Activated naive CD8-positive, alpha-beta T cell treated with anti-CD3 and anti-CD28 coated beads, Interleukin-2, amount 10 ng/mL, durations not matched to agents 7 days and 5 days (primary cell): ENCODE measurements around the gene HSBP1L1. TPM values are rescaled to one million over a fixed set of nuclear protein-coding genes. Genes with fewer than 3 reads are reported as not detected.

Experiments used
- ATAC-seq: fragments of 150-1000 bp; cut with Tn5 transposase; one replicate; pipeline ENCODE4 v1.10.0; 2021; ENCODE audit warnings: low read depth, moderate library complexity
- POLR2A ChIA-PET: fragments of 350-600 bp; sonication (Branson Sonifier 250); formaldehyde crosslinking; loops from one replicate; lab custom pipeline; 2021; ENCODE audit warnings: antibody characterized with exemption; lab: Charles Lee
- DNase-seq: peaks from one replicate; pipeline ENCODE4 v3.0.0; 2021
- H3K27ac Mint-ChIP-seq: one replicate; pipeline ENCODE4 v1.8.0; 2022; ENCODE audit warnings: mild to moderate bottlenecking, mixed read lengths
- H3K27me3 Mint-ChIP-seq: one replicate; pipeline ENCODE4 v1.8.0; 2022; ENCODE audit warnings: mild to moderate bottlenecking, moderate library complexity, mixed read lengths
- H3K36me3 Mint-ChIP-seq: one replicate; pipeline ENCODE4 v1.8.0; 2021; ENCODE audit warnings: mild to moderate bottlenecking, mixed read lengths
- H3K4me1 Mint-ChIP-seq: one replicate; pipeline ENCODE4 v1.8.0; 2021; ENCODE audit warnings: mixed read lengths
- H3K4me3 Mint-ChIP-seq: one replicate; pipeline ENCODE4 v1.8.0; 2022; ENCODE audit warnings: mild to moderate bottlenecking, moderate library complexity, mixed read lengths
- H3K9me3 Mint-ChIP-seq: one replicate; pipeline ENCODE4 v1.8.0; 2021; ENCODE audit warnings: mixed read lengths
- total RNA-seq, 2 experiments: library from RNA; stranded (reverse); gene quantifications; one replicate each; pipeline ENCODE4 v1.2.3, GENCODE V29; 2021

HSBP1L1 gene
- total RNA-seq, 2 experiments from 2014 or later, result 14.0 to 18.0 TPM

DNA sequence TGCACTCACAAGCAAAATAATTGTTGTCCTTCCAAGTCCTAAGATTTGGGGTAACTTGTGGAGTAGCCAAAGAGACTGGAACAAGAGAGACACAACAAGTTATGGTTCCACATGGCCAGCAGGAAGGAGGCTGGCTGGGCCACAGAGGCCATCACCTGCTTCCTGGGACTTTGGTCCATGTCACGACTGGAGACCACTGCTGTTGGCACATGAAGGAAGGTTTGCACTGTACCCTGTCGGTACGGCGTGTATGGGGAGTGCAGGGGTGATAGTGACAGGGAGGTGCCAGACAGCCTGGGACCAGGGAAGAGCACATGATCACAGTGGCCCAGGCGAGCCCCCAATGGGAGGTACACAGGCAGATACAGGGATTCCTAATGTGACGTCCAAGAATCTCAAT, 28.5 kb upstream of the HSBP1L1 start:
- H3K4me3 Mint-ChIP-seq, result no peak overlapping the region
- peaks cover 89% of the 10 kb centered on the region for H3K36me3 Mint-ChIP-seq
- peaks cover 21% of the 10 kb centered on the region for H3K9me3 Mint-ChIP-seq
- DNase-seq (peak; percentile 2), ATAC-seq (no peak)
- POLR2A ChIA-PET, result no interaction called here
- H3K27ac Mint-ChIP-seq, result no peak overlapping the region
- no peaks in the 10 kb centered on the region for H3K4me1 Mint-ChIP-seq
- H3K27me3 Mint-ChIP-seq, result no peaks in the 10 kb centered on the region

DNA sequence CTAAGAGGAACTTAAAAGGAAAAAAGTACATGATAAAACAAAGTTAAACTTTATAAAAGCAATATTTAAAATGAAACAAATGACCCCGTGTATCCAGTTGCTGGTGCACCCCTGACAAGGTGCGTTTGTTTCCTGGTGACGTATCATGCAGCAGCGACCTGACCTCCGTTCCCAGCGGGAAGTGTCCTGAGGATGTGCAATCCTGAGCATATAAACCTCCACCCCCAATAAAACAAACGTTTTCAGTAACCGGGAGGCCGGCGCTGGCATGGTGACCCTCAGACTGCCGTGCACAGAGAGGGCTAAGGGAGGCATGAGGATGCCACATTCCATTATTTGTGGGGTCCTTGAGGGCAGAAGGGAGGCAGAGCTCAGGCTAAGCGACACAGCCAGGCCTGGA, 27.8 kb upstream of the HSBP1L1 start:
- no peak for ATAC-seq
- no peaks in the 10 kb centered on the region for H3K4me1 Mint-ChIP-seq
- H3K4me3 Mint-ChIP-seq, result no peak overlapping the region
- no peaks in the 10 kb centered on the region for H3K27me3 Mint-ChIP-seq
- H3K9me3 Mint-ChIP-seq, result peaks cover 18% of the 10 kb centered on the region
- peak; percentile 4 for DNase-seq
- POLR2A ChIA-PET, result no interaction called here
- peaks cover 83% of the 10 kb centered on the region for H3K36me3 Mint-ChIP-seq
- no peak overlapping the region for H3K27ac Mint-ChIP-seq

DNA sequence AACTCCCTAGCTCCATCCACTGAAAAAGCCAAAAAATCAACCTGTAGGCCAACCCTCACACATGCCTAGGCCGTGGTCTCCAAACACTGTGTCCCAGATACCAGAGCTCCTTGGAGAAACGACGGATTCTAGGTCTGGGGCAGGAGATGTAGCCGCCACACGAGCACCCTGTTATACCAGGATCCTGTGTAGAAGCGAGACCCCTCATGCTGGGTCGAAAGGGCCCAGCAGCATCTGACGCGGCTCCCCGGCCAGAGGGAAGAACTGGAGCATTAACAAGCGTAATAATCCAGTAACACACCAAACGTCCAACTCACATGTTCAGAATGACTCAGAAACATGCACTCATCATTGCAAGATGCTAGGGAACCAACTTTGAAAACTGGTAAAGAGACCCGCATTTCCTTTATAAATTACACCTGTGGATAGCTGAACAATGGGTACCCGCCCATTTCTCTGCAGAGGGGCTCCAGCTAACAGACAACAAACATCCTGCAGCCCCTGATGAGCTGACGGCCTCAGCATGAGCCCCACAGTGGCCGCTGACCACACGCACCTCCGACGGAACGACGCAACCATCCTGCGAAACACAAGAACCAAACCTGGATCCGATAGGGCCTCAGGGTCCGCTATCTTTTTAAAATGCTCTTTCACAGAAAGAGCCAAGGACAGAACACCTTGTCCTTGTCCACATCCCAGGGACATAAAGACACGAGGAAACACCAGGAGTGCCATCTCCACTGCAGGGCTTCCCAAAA, 27.2 kb upstream of the HSBP1L1 start:
- Mint-ChIP-seq H3K27me3 (no peaks in the 10 kb centered on the region), H3K36me3 (peaks cover 80% of the 10 kb centered on the region), H3K4me1 (no peaks in the 10 kb centered on the region), H3K9me3 (peaks cover 14% of the 10 kb centered on the region), H3K4me3 (no peak overlapping the region), H3K27ac (no peak overlapping the region)
- DNase-seq, result no peak
- no peak for ATAC-seq
- POLR2A ChIA-PET, result no interaction called here

DNA sequence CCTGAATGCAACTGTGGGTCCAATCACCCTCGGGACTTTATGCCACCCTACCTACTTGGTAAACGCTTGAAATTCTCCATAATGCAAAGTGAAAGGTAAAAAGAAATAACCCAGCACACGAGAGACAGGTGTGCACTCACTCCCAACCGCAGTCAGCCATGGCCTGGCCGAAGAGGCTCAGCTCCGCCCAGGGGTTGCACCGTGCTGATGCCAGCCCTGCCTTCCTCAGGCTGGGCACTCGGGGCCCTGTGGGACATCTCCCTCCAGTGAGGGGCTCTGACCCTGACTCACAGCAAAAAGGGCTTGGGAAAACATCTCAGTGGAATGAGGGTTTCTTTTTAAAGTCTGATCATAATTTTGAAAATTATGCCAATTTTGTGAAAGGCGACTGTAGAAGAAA, 26.2 kb upstream of the HSBP1L1 start:
- H3K4me3 Mint-ChIP-seq, result no peak overlapping the region
- no peaks in the 10 kb centered on the region for H3K27me3 Mint-ChIP-seq
- no peaks in the 10 kb centered on the region for H3K4me1 Mint-ChIP-seq
- peaks cover 9% of the 10 kb centered on the region for H3K9me3 Mint-ChIP-seq
- peaks cover 71% of the 10 kb centered on the region for H3K36me3 Mint-ChIP-seq
- no peak for ATAC-seq
- H3K27ac Mint-ChIP-seq, result no peak overlapping the region
- peak; percentile 7 for DNase-seq
- POLR2A ChIA-PET, result no interaction called here

DNA sequence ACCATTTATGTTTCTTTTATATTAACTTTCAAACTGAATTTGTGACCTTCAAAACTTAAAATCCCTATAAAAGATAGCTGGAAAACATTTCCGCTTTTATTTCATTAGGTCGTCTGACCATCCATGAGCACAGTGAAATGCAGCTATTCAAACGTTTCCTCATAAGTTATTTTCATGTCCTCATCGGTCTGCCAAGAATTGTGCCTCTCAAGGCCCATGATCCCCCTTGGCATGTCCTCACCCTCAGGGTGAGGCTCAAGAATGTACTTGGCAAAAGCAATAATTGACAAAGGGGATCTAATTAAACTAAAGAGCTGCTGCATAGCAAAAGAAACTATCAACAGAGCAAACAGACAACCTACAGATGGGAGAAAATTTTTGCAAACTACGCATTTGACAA, 25.3 kb upstream of the HSBP1L1 start:
- no peaks in the 10 kb centered on the region for H3K27me3 Mint-ChIP-seq
- no peak for ATAC-seq
- no peak overlapping the region for H3K4me3 Mint-ChIP-seq
- POLR2A ChIA-PET, result no interaction called here
- H3K27ac Mint-ChIP-seq, result no peak overlapping the region
- H3K4me1 Mint-ChIP-seq, result peaks cover 2% of the 10 kb centered on the region
- DNase-seq, result no peak
- peaks cover 7% of the 10 kb centered on the region for H3K9me3 Mint-ChIP-seq
- peaks cover 64% of the 10 kb centered on the region for H3K36me3 Mint-ChIP-seq

DNA sequence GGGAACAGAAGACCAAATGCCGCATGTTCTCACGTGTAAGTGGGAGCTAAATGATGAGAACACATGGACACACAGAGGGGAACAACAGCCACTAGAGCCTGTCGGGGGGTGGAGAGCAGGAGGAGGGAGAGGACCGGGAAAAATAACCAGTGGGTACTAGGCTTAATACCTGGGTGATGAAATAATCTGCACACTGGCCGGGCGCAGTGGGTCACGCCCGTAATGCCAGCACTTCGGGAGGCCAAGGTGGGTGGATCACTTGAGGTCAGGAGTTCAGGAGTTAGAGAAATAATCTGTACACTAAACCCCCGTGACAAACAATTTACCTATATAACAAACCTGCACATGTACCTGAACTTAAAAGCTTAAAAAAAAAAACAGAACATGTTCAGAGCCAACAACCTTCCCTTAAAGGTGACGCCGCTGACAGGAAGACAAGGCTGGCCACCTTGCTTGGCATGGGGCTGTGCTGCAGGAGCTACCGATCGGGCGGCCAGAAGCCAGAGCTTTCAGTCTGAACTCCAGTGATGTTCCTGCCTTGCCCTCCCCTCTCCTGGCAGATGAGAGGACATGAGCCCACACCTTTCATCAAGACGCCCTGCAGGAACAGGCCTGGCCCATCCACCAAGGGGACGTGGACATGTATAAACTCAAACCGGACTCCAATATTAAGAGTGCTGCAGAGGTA, 24.2 kb upstream of the HSBP1L1 start:
- Mint-ChIP-seq H3K36me3 (peaks cover 52% of the 10 kb centered on the region), H3K4me3 (no peak overlapping the region), H3K4me1 (peaks cover 12% of the 10 kb centered on the region), H3K27ac (no peak overlapping the region), H3K9me3 (peaks cover 3% of the 10 kb centered on the region), H3K27me3 (no peaks in the 10 kb centered on the region)
- POLR2A ChIA-PET, result interaction anchor here (1.1 kb wide), 1 partner anchor 42 kb away, joined by 3 read pairs; no protein-coding TSS in a partner anchor
- no peak for ATAC-seq
- DNase-seq, result peak; percentile 9

DNA sequence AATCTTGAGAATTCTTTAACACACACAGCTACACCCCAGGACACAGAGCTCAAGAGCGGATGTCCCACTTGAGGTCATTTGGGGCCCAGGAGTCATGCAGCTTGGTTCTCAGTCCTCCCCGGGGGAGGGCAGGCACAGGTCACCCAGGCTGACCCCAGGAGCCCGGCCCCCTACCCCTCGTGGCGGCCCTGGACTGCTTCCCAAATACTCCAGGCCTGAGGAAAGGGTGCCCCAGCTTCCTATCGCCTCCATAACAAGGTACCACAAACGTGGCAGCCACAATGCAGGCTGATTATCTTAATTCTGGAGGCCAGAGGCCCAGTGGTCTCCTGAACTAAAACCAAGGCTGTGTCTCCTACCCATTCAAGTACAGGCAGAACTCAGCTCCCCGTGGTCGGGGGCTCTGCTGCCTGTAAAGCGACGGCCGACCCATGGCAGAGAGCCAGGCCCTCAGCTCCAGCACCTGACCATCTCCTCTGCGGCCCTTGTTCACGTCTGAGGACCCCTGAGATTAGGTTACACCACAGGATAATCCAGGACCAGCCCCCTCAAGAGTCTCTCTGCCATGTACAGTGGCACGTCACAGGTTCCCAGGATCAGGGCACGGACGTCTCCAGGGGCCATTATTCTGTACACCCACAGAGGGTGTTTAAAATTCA, 23.5 kb upstream of the HSBP1L1 start:
- H3K4me3 Mint-ChIP-seq, result no peak overlapping the region
- peak; percentile 17 for DNase-seq
- peaks cover 14% of the 10 kb centered on the region for H3K4me1 Mint-ChIP-seq
- no peak for ATAC-seq
- no peaks in the 10 kb centered on the region for H3K9me3 Mint-ChIP-seq
- H3K36me3 Mint-ChIP-seq, result peaks cover 45% of the 10 kb centered on the region
- POLR2A ChIA-PET, result interaction anchor here (1.1 kb wide), 1 partner anchor 42 kb away, joined by 3 read pairs; no protein-coding TSS in a partner anchor
- no peaks in the 10 kb centered on the region for H3K27me3 Mint-ChIP-seq
- H3K27ac Mint-ChIP-seq, result no peak overlapping the region

DNA sequence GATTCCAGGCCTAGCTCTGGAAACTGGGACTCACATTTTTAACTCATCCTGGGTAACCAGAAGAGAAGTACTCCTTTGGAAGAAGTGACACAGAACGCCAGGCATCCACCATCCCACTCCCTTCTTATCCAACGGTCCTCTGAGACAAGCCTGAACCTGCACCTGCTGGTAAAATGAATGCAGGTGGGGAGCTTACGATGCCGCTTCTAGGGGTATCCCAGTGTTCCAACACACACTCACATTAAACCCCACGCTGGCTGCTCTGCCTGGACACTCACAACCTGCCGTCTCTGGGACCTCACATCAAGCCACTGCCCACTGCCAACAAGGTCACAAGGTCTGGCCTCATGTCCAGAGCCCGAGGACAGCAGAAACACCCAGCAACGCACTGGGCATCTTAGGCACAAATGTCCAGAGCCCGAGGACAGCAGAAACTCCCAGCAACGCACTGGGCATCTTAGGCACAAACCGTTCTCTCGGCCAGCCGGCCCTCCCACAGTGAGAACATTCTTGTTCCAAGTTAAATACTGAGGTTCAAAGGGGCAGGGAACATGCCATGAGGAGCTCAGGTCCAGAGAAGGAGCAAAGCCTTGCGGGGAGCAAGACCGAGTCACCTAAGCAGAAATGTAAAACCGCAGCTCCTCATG, 22.8 kb upstream of the HSBP1L1 start:
- H3K4me3 Mint-ChIP-seq, result no peak overlapping the region
- POLR2A ChIA-PET, result no interaction called here
- ATAC-seq (no peak), DNase-seq (peak; percentile 15)
- no peaks in the 10 kb centered on the region for H3K27me3 Mint-ChIP-seq
- no peaks in the 10 kb centered on the region for H3K9me3 Mint-ChIP-seq
- peaks cover 39% of the 10 kb centered on the region for H3K36me3 Mint-ChIP-seq
- peaks cover 16% of the 10 kb centered on the region for H3K4me1 Mint-ChIP-seq
- H3K27ac Mint-ChIP-seq, result no peak overlapping the region

DNA sequence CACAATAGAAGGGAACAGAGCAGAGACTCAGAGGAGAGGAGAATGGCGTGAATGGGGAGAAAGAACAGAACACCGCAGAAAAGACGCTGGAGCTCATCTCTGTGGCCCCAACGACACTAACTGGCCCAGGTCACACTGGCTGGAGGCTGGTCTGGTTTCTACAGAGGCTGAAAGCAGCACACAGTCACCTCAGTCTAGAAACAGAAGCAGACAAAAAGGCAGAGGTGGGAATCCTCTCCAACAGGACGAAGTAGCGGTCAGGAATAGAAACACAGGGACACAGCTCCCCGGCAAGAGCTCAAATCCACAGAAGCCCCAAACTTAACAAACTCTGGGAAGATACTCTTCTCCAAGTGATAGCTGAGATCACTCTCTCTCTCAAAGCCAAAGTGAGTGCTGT, 22.2 kb upstream of the HSBP1L1 start:
- Mint-ChIP-seq H3K27ac (peak overlapping the region; percentile 2), H3K4me3 (no peak overlapping the region), H3K27me3 (no peaks in the 10 kb centered on the region), H3K4me1 (peaks cover 16% of the 10 kb centered on the region), H3K36me3 (peaks cover 34% of the 10 kb centered on the region), H3K9me3 (no peaks in the 10 kb centered on the region)
- DNase-seq, result no peak
- ATAC-seq, result no peak
- POLR2A ChIA-PET, result no interaction called here

DNA sequence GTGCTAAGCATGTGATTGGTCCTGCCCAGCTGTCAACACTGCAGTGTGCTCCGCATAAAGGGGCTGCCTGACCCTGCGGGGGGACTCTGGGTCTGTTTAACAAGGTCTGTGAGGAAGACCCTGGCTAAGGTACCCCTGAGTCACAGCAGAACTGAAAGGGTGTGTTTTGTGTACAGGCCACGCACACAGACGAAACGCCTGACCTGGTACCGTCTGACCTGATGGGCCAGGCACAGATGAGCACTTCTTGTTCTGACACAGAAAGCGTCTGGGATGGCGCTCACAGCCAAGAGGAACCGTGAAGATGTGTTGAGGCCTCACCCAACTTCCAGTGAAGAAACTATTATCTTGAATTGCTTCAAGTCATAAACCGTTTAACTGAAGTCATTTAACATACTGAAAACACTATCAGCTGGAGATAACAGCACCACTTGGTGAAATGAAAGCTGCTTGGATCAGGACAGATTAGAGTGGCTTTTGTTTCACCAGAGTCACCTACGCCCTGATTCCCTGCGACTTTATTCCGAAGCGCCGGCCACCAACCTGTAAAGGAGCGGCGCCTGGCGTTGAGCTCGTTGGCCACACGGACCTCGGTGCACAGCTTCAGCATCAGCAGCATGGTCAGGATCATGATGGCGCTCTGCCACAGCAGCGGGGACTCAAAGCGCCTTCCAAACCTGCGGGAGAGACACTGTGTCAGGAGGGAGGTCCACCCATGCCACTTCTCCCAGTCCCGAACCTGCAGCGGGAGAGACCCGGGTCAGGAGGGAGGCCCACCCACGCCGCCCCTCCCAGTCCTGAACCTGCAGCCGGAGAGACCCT, 21.4 kb upstream of the HSBP1L1 start:
- POLR2A ChIA-PET, result no interaction called here
- Mint-ChIP-seq H3K4me1 (peaks cover 16% of the 10 kb centered on the region), H3K9me3 (no peaks in the 10 kb centered on the region), H3K4me3 (no peak overlapping the region), H3K36me3 (peaks cover 26% of the 10 kb centered on the region), H3K27ac (no peak overlapping the region), H3K27me3 (no peaks in the 10 kb centered on the region)
- ATAC-seq, result no peak
- DNase-seq, result peak; percentile 16

DNA sequence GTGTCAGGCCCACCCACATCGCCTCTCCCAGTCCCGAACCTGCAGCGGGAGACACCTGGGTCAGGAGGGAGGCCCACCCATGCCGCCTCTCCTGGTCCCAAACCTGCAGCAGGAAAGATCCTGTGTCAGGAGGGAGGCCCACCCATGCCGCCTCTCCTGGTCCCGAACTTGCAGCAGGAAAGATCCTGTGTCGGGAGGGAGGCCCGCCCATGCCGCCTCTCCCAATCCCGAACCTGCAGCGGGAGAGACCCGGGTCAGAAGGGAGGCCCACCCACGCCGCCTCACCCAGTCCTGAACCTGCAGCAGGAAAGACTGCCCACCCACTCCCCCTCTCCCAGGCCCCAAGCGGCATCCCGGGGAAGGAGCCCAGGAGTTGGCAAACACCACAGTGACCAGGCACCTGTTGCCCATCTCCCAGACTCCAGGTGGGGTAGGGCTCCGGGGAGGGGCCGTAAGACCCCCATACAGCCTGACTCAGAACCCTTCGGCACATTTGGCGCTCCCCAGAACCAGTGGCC, 20.8 kb upstream of the HSBP1L1 start:
- Mint-ChIP-seq H3K27ac (no peak overlapping the region), H3K36me3 (peaks cover 20% of the 10 kb centered on the region), H3K27me3 (no peaks in the 10 kb centered on the region), H3K4me3 (peak overlapping the region; percentile 44), H3K9me3 (no peaks in the 10 kb centered on the region), H3K4me1 (peaks cover 16% of the 10 kb centered on the region)
- DNase-seq (no peak), ATAC-seq (no peak)
- POLR2A ChIA-PET, result interaction anchor here (1.1 kb wide), 1 partner anchor 538 kb away, joined by 3 read pairs; no protein-coding TSS in a partner anchor

DNA sequence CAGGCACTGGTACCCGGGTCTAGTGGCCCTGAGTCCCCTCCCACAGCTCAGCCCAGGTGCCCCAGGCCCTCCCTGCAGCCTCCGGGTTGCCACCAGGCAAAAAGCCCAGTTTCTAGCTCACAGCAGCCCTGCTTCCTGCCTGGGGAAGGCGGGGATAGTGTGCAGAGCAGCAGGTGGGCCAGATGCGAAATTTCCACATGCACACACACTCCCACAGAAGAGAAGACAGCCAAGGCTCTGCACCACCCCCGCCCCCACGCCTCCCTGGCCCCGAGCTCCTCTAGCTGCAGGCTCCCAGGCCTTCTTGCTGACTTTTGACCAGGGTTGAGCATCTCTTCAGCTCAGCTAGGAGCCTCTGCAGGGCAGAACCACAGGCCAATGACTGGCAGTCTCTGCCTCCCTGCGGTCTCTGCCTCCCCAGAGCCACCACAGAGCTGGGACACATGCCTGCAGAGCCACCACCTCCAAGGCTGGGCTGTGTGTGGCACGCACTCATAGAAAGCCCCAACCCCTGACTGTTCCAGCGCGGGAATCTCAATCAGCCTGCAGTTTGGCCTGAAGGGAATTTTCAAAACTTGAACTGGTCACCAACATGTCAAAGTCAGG, 20.2 kb upstream of the HSBP1L1 start:
- DNase-seq, result peak; percentile 54

More for the DNA sequence above, 20.2 kb upstream of the HSBP1L1 start:
- H3K36me3 Mint-ChIP-seq, result peaks cover 16% of the 10 kb centered on the region
- H3K4me1 Mint-ChIP-seq, result peaks cover 16% of the 10 kb centered on the region
- H3K27ac Mint-ChIP-seq, result peak overlapping the region; percentile 68
- POLR2A ChIA-PET, result interaction anchor here (1.1 kb wide), 1 partner anchor 539 kb away, joined by 3 read pairs; no protein-coding TSS in a partner anchor
- peak overlapping the region; percentile 44 for H3K4me3 Mint-ChIP-seq
- H3K9me3 Mint-ChIP-seq, result no peaks in the 10 kb centered on the region
- H3K27me3 Mint-ChIP-seq, result no peaks in the 10 kb centered on the region
- ATAC-seq, result peak; percentile 82
